HG03442 (cell line): ENCODE results near the gene RPL22.

ENCODE experiments used
- ATAC-seq: cut with Tn5 transposase; IDR thresholded peaks from one replicate; pipeline ENCODE4 v1.9.1; 2021; ENCODE audit warnings: mild to moderate bottlenecking, moderate library complexity; ENCODE audit not compliant: unreplicated experiment

Gene RPL22

GRCh38 chr1:6157132-6157527, 42.3 kb downstream of the RPL22 start:
- no peak for ATAC-seq

GRCh38 chr1:6154525-6155319, 44.7 kb downstream of the RPL22 start:
- ATAC-seq: no peak

- no peak for ATAC-seq
Observed at GRCh38 chr1:6152882-6153281, 46.5 kb downstream of the RPL22 start.

DNA sequence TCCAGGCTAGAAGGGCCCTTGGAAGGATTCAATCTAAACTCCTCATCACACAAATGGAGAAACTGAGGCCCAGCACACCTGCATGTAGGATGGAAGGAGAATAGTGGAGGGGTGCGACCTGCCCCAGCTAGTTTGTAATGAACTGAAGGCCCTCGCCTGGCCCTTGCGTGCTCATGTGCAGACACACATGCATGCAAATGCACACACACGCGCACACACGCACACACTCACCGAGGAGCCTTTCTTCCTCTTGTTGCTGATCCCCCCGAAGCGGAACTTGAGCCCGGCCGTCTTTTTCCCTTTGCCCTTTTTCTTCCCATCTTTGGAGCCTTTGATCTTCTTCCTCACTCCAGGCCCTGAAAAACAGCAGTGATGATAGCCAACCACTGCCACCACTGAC, 47.2 kb downstream of the RPL22 start:
- ATAC-seq: no peak

- no peak for ATAC-seq
Observed at GRCh38 chr1:6151291-6151822, 48.0 kb downstream of the RPL22 start.

- no peak for ATAC-seq
Observed at GRCh38 chr1:6150006-6150938, 49.1 kb downstream of the RPL22 start.

DNA sequence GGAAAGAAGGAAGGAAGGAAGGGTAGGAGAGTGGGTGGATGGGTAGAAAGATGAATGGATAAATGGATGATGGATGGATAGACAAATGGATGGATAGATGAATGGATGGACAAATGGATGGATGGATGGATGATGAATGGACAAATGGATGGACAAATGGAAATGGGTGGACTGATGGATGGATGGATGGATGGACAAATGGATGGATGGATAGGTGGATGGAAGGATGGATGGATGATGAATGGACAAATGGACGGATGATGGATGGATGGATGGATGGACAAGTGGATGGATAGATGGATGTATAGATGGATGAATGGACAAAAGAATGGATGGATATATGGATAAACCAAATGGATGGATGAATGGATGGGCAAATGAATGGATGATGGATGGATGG, 49.8 kb downstream of the RPL22 start:
- ATAC-seq: no peak

DNA sequence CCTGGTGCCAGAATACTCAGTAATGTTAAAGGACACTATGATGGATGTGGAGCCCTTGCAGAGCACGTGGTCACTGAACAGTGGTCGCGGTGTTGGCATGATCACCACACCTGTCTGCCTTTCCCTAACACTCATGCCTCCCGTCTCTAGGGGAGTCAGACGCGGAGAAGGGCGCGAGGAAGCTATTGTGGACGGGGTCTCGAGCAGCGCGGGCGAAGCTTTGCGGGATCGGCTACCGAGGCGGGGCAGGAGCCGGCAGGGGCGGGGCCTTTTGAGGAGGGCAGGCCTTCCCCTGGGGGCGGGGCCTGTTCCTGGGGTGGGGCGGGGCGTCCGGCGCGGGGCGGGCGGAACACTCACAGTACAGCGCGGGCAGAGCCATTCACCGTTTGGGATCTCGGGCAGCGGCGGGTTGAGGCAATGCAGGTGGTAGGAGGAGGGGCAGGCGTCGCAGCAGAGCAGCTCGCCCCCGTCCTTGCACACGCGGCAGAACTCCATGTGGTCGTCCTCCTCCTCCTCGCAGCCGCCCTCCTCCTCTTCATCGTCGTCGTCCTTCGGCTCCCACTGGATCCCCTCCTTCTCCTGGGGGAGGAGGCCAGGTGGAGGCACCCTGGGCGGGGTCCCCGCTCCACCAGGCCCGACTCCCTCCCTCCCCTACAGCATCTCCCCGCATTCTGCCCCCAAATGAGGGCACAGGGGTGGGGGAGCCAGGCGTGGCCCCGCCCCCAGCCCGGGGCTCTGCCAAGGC, 50.7 kb downstream of the RPL22 start:
- ATAC-seq: no peak

DNA sequence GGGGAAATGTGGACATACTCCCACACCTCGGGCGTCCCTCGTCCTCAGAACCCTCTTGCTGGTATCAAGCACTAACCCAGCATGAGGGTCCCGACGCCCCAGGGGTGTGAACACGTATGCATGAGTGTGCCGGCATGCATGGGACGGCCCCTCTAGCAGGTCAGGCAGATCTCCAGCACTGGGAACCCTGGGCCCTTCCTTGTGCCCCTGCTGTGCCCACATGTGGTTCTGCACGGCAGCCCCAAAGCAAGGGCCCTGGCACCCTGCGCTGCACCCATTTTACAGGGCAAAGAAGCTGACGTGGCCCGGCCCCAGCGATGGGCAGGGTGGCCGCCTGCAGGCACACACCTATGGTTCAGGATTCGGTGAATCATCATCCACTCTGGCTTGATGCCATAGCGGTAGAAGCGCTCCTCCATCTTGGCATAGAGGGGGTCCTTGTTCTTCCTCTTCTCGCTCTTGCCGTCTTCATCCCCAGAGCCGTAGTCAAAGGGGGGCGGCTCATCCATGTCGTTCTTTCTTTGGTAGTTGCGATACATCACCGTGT, 53.5 kb downstream of the RPL22 start:
- no peak for ATAC-seq

GRCh38 chr1:6145396-6145750, 54.0 kb downstream of the RPL22 start:
- ATAC-seq: no peak

DNA sequence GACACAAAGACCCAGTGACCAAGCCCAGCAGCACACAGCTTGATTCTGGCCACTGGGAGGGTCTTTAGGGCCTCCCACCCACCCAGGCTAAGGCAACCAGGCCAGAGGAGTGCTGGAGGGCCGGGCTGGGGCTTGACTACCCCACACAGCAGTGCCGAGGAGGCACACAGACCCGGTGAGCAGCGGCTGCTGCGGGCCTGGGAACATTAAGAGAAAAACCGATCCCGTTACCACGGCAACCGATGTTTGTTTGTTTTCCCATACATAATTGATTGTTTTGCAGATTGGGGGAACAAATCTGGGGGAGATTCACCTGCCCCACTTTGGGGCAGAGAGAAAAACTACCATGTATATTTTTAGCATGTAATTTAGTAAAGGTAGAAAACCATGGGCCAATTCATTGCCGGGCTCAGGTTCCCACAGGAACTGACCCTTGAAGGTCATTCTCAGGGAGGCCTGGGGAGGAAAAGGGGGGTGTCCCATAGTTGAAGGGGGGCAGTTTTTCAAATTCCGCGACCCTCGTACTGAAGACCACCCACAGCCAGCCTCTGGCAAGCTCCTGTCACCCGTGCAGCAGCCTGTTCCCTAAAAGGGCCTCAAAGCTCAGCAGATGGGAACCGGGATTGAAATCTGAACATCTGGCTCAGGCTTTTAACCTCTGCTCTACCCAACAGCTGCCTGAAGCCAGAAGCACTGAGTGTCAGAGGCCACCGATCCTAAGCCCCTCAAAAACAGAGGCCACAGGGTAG, 54.6 kb downstream of the RPL22 start:
- no peak for ATAC-seq

DNA sequence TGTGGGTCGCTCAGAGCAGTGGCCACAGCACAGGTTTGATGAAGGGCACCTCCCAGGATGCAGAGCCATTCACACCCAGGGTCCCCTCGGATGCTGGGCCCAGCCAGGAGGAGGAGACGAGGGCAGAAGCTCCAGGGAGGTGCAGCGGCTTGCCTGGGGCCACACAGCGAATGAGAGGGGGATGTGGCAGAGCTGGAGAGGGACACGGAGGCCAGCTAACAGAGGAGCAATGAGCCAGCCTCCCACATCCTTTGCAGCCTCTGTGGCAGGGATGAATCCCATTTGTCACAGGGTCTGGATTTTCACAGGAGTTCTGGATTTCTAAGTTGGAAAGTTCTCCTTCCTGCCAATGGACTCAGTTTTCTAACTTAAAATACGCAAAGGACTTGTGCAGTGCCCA, 55.2 kb downstream of the RPL22 start:
- no peak for ATAC-seq

DNA sequence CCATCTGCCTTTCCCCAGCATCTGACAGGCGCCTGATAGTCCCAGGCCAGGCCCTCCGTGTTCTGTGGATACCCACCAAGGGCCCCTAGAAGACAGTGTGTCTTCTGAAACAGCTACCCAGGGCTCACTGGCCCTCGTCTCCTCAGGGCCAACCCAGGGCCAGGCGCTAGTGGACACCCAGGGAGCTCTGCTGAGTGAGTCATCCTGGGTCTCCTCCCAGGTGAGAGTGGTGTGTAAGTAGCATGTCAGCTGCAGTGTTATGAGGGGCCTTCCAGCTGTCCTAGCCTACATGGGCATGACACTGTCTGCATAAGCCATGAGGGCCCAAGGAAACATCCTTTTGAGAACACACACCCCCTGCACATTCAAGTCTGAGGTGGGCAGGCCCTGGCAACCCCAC, 56.0 kb downstream of the RPL22 start:
- ATAC-seq: no peak

GRCh38 chr1:6142734-6143133, 56.7 kb downstream of the RPL22 start:
- ATAC-seq: no peak

GRCh38 chr1:6142036-6142621, 57.3 kb downstream of the RPL22 start:
- ATAC-seq: no peak

- ATAC-seq: no peak
Observed at GRCh38 chr1:6141592-6141991, 57.8 kb downstream of the RPL22 start.

DNA sequence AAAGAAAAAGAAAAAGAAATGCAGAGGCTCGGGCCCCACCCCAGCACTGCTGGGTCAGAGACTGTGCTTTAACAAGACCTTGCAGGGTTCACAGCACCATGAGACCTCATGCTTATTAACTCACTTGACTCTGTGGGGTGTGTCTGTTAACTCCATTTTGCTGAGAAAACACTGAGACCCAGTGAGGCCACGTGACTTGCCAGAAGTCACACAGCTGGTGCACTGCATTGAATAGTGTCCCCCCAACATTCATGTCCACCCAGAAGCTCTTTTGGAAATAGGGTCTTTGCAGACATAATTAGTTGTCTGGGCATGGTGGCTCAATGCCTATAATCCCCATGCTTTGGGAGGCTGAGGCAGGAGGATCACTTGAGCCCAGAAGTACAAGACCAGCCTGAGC, 59.0 kb downstream of the RPL22 start:
- no peak for ATAC-seq

GRCh38 chr1:6137758-6138157, 61.6 kb downstream of the RPL22 start:
- ATAC-seq: no peak

DNA sequence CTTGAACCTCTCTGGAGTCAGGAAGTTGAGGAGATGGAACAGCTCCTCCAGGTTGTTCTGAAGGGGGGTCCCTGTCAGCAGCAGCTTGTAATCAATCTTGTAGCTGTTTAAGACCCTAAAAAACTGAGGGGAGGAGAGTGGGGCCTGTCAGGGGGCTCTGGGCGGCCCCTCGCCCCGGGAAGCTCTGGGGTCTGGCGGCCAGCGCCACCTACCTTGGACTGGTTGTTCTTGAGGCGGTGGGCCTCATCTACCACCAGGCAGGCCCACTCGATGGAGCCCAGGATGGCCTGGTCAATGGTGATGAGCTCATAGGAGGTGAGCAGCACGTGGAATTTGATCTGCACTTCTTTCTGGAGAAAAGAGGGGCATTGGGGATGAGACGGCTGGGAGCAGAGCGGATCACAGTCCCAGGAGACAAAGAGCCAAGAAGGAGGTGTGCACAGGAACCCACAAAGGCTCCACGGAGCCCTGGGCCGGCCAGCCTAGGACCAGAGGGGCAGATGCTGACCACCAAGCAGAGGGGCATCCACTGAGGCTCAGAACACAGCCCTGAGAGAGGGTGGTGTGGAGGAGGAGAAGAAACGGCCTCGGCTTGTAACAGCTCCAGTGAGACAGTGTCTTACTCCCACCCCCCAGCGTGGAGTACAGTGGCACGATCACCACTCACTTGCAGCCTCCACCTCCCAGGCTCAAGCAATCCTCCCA, 62.7 kb downstream of the RPL22 start:
- no peak for ATAC-seq
